GM12878 (cell line): Measurements from ENCODE around the gene SORCS1. TPM values are rescaled to one million over a fixed set of nuclear protein-coding genes. Genes with fewer than 3 reads are reported as not detected.

Experiments
- ATAC-seq: fragments of 200-7000 bp; cut with Tn5 transposase; 3 replicates; pipeline ENCODE4 v1.9.1; 2020; ENCODE audit warnings: mild to moderate bottlenecking, moderate library complexity
- BruUV-seq: library from RNA; stranded (reverse); fragments of 400-500 nt; replicated peaks from 2 replicates; lab custom pipeline; 2021; lab: Mats Ljungman, UMichigan
- CTCF ChIA-PET: fragments of 300-600 bp; sonication (Branson Sonifier 250); formaldehyde crosslinking; extraction: SDS; loops from one replicate; lab custom pipeline; 2021; ENCODE audit warnings: inconsistent platforms; lab: Yijun Ruan, JAX
- POLR2A ChIA-PET: fragments of 350-600 bp; formaldehyde crosslinking; extraction: SDS; loops from one replicate; lab custom pipeline; 2021; ENCODE audit warnings: inconsistent platforms; lab: Charles Lee
- RAD21 ChIA-PET: fragments of 300-600 bp; sonication (Branson Sonifier 250); formaldehyde crosslinking; loops from one replicate; lab custom pipeline; 2023; ENCODE audit warnings: antibody characterized with exemption; ENCODE audit not compliant: unreplicated experiment; lab: Charles Lee
- SMC1A ChIA-PET: fragments of 300-600 bp; sonication (Branson Sonifier 250); formaldehyde crosslinking; loops from one replicate; lab custom pipeline; 2023; ENCODE audit not compliant: unreplicated experiment, uncharacterized antibody; lab: Charles Lee
- DNase-seq: peaks from one replicate; pipeline ENCODE4 v3.0.0-alpha.2; 2011; ENCODE audit warnings: low read depth, low spot score
- FAIRE-seq: peaks from 3 replicates; lab custom pipeline; 2011; peaks lifted over from hg19 to GRCh38; lab: Jason Lieb, UNC
- H2AFZ ChIP-seq: 2 replicates; pipeline ENCODE4 v1.6.0; 2011; ENCODE audit warnings: low read depth, low read length, control low read depth; ENCODE audit not compliant: control insufficient read depth
- H3K27ac ChIP-seq: 2 replicates; pipeline ENCODE4 v1.5.1; 2011; ENCODE audit warnings: control low read depth; ENCODE audit not compliant: control insufficient read depth, insufficient read depth
- H3K27me3 ChIP-seq, 2 experiments: replicated peaks in 1 of 2; 2 replicates each; pipeline versions ENCODE4 v1.6.0 to v1.6.1; 2011; ENCODE audit warnings: low read length in 1 of 2; ENCODE audit not compliant: control insufficient read depth in 2 of 2, insufficient read depth in 2 of 2
- H3K36me3 ChIP-seq, 2 experiments: 2 replicates each; pipeline ENCODE4 v1.5.1; 2011; ENCODE audit warnings: low read length in 1 of 2; ENCODE audit not compliant: control insufficient read depth in 2 of 2, insufficient read depth in 2 of 2
- H3K4me1 ChIP-seq: 2 replicates; pipeline ENCODE4 v1.6.1; 2011; ENCODE audit warnings: mild to moderate bottlenecking, low read length, moderate library complexity, mixed read lengths; ENCODE audit not compliant: control insufficient read depth, insufficient read depth
- H3K4me2 ChIP-seq: 2 replicates; pipeline ENCODE4 v1.6.0; 2011; ENCODE audit warnings: control low read depth; ENCODE audit not compliant: control insufficient read depth, insufficient read depth
- H3K4me3 ChIP-seq: fragments of 200-600 bp; sonication (generic); 2 replicates; pipeline ENCODE4 v1.5.1; 2016
- H3K79me2 ChIP-seq: 2 replicates; pipeline ENCODE4 v1.6.0; 2011; ENCODE audit warnings: low read length; ENCODE audit not compliant: control insufficient read depth, insufficient read depth
- H3K9ac ChIP-seq: 2 replicates; pipeline ENCODE4 v1.8.0; 2011; ENCODE audit warnings: low read length, control low read depth, mixed read lengths; ENCODE audit not compliant: control insufficient read depth, insufficient read depth
- H3K9me3 ChIP-seq: replicated peaks from 3 replicates; pipeline ENCODE4 v1.5.1; 2011; ENCODE audit warnings: mild to moderate bottlenecking, low read length; ENCODE audit not compliant: control insufficient read depth, insufficient read depth
- H4K20me1 ChIP-seq: 2 replicates; pipeline ENCODE4 v1.6.0; 2011; ENCODE audit not compliant: control insufficient read depth, insufficient read depth
- ATF2 ChIP-seq: IDR thresholded peaks from 2 replicates; pipeline ENCODE4 v1.6.1; 2012; ENCODE audit warnings: low read length, inconsistent platforms
- CHD2 ChIP-seq: IDR thresholded peaks from 2 replicates; pipeline ENCODE4 v1.6.1; 2011; ENCODE audit warnings: low read depth, low read length, improper control_type of control experiment, borderline replicate concordance
- DPF2 ChIP-seq: fragments of 450-650 bp; IDR thresholded peaks from 2 replicates; pipeline ENCODE4 v1.6.1; 2017; ENCODE audit warnings: mild to moderate bottlenecking
- EED ChIP-seq: sonication (generic); IDR thresholded peaks from 2 replicates; pipeline ENCODE4 v1.6.1; 2016; ENCODE audit warnings: antibody characterized with exemption, low read depth
- EZH2 ChIP-seq: IDR thresholded peaks from 2 replicates; pipeline ENCODE4 v1.6.1; 2012; ENCODE audit warnings: low read depth, mild to moderate bottlenecking, control low read depth, inconsistent platforms, low read length, borderline replicate concordance; ENCODE audit not compliant: control insufficient read depth
- FOS ChIP-seq: IDR thresholded peaks from 3 replicates; pipeline ENCODE4 v1.6.1; 2011; ENCODE audit warnings: borderline replicate concordance; ENCODE audit not compliant: insufficient read length; ENCODE audit errors: extremely low read depth
- FOXK2 ChIP-seq: fragments of 450-650 bp; IDR thresholded peaks from 2 replicates; pipeline ENCODE4 v1.6.1; 2017; ENCODE audit warnings: mild to moderate bottlenecking, moderate library complexity
- IKZF2 ChIP-seq, 2 experiments: fragments of 450-650 bp; IDR thresholded peaks; 2 replicates each; pipeline ENCODE4 v1.6.1; 2017; ENCODE audit warnings: mild to moderate bottlenecking in 2 of 2, moderate library complexity in 2 of 2
- JUNB ChIP-seq: IDR thresholded peaks from 2 replicates; pipeline ENCODE4 v1.6.1; 2016; ENCODE audit warnings: antibody characterized with exemption, mild to moderate bottlenecking
- SRF ChIP-seq, 2 experiments: IDR thresholded peaks; 2 replicates each; pipeline ENCODE4 v1.6.1; 2011; ENCODE audit warnings: low read depth in 2 of 2, low read length in 2 of 2, mild to moderate bottlenecking in 1 of 2, moderate library complexity in 1 of 2
- STAT1 ChIP-seq: fragments of 450-650 bp; conservative IDR thresholded peaks from 2 replicates; pipeline ENCODE4 v1.6.1; 2014; ENCODE audit warnings: antibody characterized with exemption, mild to moderate bottlenecking
- SUPT20H ChIP-seq: IDR thresholded peaks from 2 replicates; pipeline ENCODE4 v1.6.1; 2011; ENCODE audit warnings: low read depth, mild to moderate bottlenecking, low read length, moderate library complexity, borderline replicate concordance; ENCODE audit not compliant: control insufficient read depth
- SUZ12 ChIP-seq: fragments of 200-600 bp; sonication (generic); IDR thresholded peaks from one replicate; pipeline ENCODE4 v1.6.1; 2018; ENCODE audit warnings: antibody characterized with exemption, mild to moderate bottlenecking; ENCODE audit not compliant: unreplicated experiment
- TCF7 ChIP-seq: IDR thresholded peaks from 2 replicates; pipeline ENCODE4 v1.6.1; 2014; ENCODE audit warnings: antibody characterized with exemption, borderline replicate concordance
- ZNF207 ChIP-seq: fragments of 450-650 bp; IDR thresholded peaks from 2 replicates; pipeline ENCODE4 v1.6.1; 2014; ENCODE audit warnings: antibody characterized with exemption, mild to moderate bottlenecking, borderline replicate concordance
- WGBS: methylation state at CpG from one replicate; pipeline ENCODE4 v1.1.6; 2016; ENCODE audit warnings: low lambda C conversion rate; ENCODE audit not compliant: insufficient replicate concordance, insufficient coverage; ENCODE audit errors: missing lambda C conversion rate; 5-methylcytosine and 5-hydroxymethylcytosine counted together
- in situ Hi-C: fragments of 300-500 bp; cut with MboI; formaldehyde crosslinking; loops from 9 replicates; pipeline ENCODE4 v1.14.3; 2018; ENCODE audit warnings: mixed read lengths
- intact Hi-C: fragments of 100-400 bp; cut with micrococcal nuclease; formaldehyde crosslinking; loops from one replicate; pipeline ENCODE4 v1.14.2; 2022; ENCODE audit not compliant: unreplicated experiment
- polyA plus RNA-seq, 11 experiments: library from polyadenylated mRNA; depleted of rRNA in 4 of 11; unstranded in 6 of 11; stranded (reverse) in 5 of 11; fragments of >200 nt; fragmentation: Nextera tagmentation in 4 of 11; fragmentation: Illumina TruSeq in 1 of 11; extraction: Ambion mirVana in 4 of 11; extraction: Trizol in 1 of 11; gene quantifications; 1 replicate in 1 of 11; 2 replicates in 10 of 11; pipeline versions ENCODE4 v1.2.1 to v1.2.3, GENCODE V29; 2011 to 2016; ENCODE audit warnings: inconsistent platforms in 2 of 11, missing spikeins in 2 of 11, low read depth in 1 of 11
- total RNA-seq, 4 experiments: library from RNA; depleted of rRNA in 3 of 4; stranded (reverse); fragments of >200 nt in 3 of 4; fragmentation: Illumina TruSeq in 1 of 4; extraction: Trizol in 1 of 4; gene quantifications; 2 replicates each; pipeline versions ENCODE4 v1.2.1 to v1.2.3, GENCODE V29; 2013 to 2021

The SORCS1 gene
- total and polyA plus RNA-seq, 10 of the 15 experiments (the other 5 are each of a cell fraction or from before 2014, with no cell fraction given): 0.02 to 9.6 (median 0.06) TPM; not detected in 3

GRCh38 chr10:106637873-106638272 is 526.6 kb downstream of the SORCS1 start:
- Histone ChIP-seq H3K27ac (no peak overlapping the region), H3K4me3 (no peak overlapping the region), H3K9me3 (no peaks in the 10 kb centered on the region; the same call in 2 of the 3 replicates), H3K9ac (no peak overlapping the region), H2AFZ (no peak overlapping the region), H3K4me2 (no peak overlapping the region), H4K20me1 (no peaks in the 10 kb centered on the region), H3K36me3 (no peaks in the 10 kb centered on the region), H3K79me2 (no peaks in the 10 kb centered on the region), H3K27me3 (no peaks in the 10 kb centered on the region), H3K4me1 (no peaks in the 10 kb centered on the region)
- DNase-seq (no peak), ATAC-seq (no peak), FAIRE-seq (no peak)
- in situ Hi-C loops (no loop called here), intact Hi-C loops (no loop called here)
- RAD21 ChIA-PET: interaction anchor here (1.2 kb wide), 1 partner anchor 12 kb away, joined by 3 read pairs; no protein-coding TSS in a partner anchor
- TF ChIP-seq IKZF2 (IDR thresholded peaks at IDR 0.05): no peak
- no peak for TF ChIP-seq EZH2
- POLR2A ChIA-PET: interaction anchor here (0.5 kb wide), 1 partner anchor 65 kb away, joined by 7 read pairs; no protein-coding TSS in a partner anchor
- BruUV-seq: no TSS peak
- SMC1A ChIA-PET: interaction anchor here (0.6 to 1.4 kb wide), 4 partner anchors 10 to 78 kb away, joined by 3 to 5 read pairs (median 3); no protein-coding TSS in a partner anchor
- CTCF ChIA-PET: interaction anchor here (1.1 to 2.6 kb wide), 4 partner anchors 11 to 44 kb away, joined by 3 to 12 read pairs (median 4); no protein-coding TSS in a partner anchor

GRCh38 chr10:106636766-106637491 is 527.6 kb downstream of the SORCS1 start:
- RAD21 ChIA-PET: interaction anchor here (1.2 kb wide), 1 partner anchor 11 kb away, joined by 3 read pairs; no protein-coding TSS in a partner anchor
- TF ChIP-seq FOXK2: no peak
- no peak for TF ChIP-seq DPF2
- TF ChIP-seq STAT1: no peak
- no peak for TF ChIP-seq SUPT20H
- no peak for TF ChIP-seq ATF2
- TF ChIP-seq ZNF207: no peak
- TF ChIP-seq EED: no peak
- no peak for TF ChIP-seq FOS
- TF ChIP-seq CHD2: no peak
- TF ChIP-seq JUNB: no peak
- no peak for TF ChIP-seq SUZ12
- no peak for TF ChIP-seq SRF (IDR thresholded peaks at IDR 0.05; ENCODE audit: low read depth in 2 of 2, low read length in 2 of 2)
- no peak for TF ChIP-seq TCF7

More at GRCh38 chr10:106636766-106637491, 527.6 kb downstream of the SORCS1 start:
- no peaks in the 10 kb centered on the region for H3K36me3 ChIP-seq
- CTCF ChIA-PET: interaction anchor here (1.0 to 2.6 kb wide), 3 partner anchors 11 to 69 kb away, joined by 3 to 12 read pairs (median 4); no protein-coding TSS in a partner anchor
- H3K27me3 ChIP-seq: no peaks in the 10 kb centered on the region
- no peaks in the 10 kb centered on the region for H3K4me1 ChIP-seq
- SMC1A ChIA-PET: interaction anchor here (0.8 to 1.4 kb wide), 3 partner anchors 12 to 33 kb away, joined by 3 to 5 read pairs (median 3); no protein-coding TSS in a partner anchor
- FAIRE-seq (no peak), ATAC-seq (no peak), DNase-seq (no peak)
- WGBS: 3% methylated on average over 4 of the region's 4 CpGs
- in situ Hi-C loops (no loop called here), intact Hi-C loops (no loop called here)
- no peak overlapping the region for H3K9ac ChIP-seq
- no peak overlapping the region for H3K4me2 ChIP-seq
- H4K20me1 ChIP-seq: no peaks in the 10 kb centered on the region
- no peak overlapping the region for H3K4me3 ChIP-seq
- H3K9me3 ChIP-seq: no peaks in the 10 kb centered on the region; the same call in 2 of the 3 replicates
- no TSS peak for BruUV-seq
- no peaks in the 10 kb centered on the region for H3K79me2 ChIP-seq
- POLR2A ChIA-PET: interaction anchor here (0.5 kb wide), 1 partner anchor 66 kb away, joined by 7 read pairs; no protein-coding TSS in a partner anchor
- no peak overlapping the region for H2AFZ ChIP-seq
- H3K27ac ChIP-seq: no peak overlapping the region
